Measurements from ENCODE around the gene DNAJC4. TPM values are rescaled to one million over a fixed set of nuclear protein-coding genes. Genes with fewer than 3 reads are reported as not detected.

The DNAJC4 gene
- polyA plus RNA-seq, 1 donor (not counting 4 experiments of a cell fraction or from before 2014, with no cell fraction given), result 12.2 TPM

DNA sequence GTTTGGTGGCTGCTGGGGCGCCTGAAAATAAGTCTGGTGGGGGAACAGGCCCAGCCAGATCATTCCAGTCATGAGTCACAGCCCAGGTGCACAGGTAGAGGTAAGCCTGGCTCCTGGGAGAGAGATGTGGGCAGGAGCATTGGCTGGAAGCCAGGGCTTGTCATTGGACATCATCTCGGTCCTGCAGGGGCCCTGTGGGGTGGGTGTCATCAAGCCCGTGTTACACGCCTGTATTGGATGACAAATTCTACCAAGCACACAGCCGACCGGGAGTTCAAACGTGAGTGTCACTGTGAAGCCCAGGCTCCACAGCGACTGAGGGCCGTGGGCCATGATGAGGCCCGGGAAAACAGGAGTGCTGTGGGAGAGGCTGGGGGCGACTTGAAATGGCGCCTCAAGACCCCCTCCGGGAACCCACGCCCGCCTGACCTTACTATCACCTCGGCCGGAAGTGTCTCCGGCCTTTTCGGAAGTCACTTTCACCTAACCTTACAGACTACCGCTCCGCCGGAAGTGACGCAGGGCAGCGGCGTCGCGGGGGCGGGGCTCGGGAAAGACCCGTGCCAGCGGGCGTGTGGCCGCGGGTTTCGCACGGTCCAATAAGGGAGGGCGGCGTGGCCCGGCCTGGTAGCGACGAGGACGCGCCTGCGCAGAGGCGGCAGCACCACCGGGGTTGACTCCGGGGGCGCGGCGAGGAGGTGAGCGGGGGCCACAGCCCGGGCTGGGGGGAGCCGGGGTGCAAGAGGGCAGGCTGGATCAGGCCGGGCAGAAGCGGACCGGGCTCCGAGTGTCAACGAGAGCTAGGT lies 10.3 kb downstream of the DNAJC4 start, which contains the start of gene FKBP2:
TSS of gene FKBP2 (plus strand) at position 661 of the 806 bp plus-strand sequence. CDS start 1,293 bp downstream, outside the sequence.
- Histone ChIP-seq H3K9me3 (ENCODE audit: control insufficient read depth, low read depth, low read length) (no peaks in the 10 kb centered on the region), H2AFZ (ENCODE audit: control insufficient read depth, low read length) (peak within 1 kb of the TSS; percentile 65), H3K9ac (ENCODE audit: control insufficient read depth, extremely low read depth, insufficient read depth, low read length) (peak within 1 kb of the TSS; percentile 89), H3K27ac (ENCODE audit: control insufficient read depth, insufficient read depth, low read length) (peak within 1 kb of the TSS; percentile 98), H3K4me3 (ENCODE audit: control insufficient read depth in 2 of 3, extremely low read depth in 1 of 3, insufficient read depth in 2 of 3, low read depth in 1 of 3, low read length in 3 of 3) (peak within 1 kb of the TSS; percentile 74 to 87 (median 82)), H4K20me1 (ENCODE audit: control insufficient read depth, extremely low read depth, insufficient read depth, low read length) (no peaks in the 10 kb centered on the region), H3K4me2 (ENCODE audit: control insufficient read depth, extremely low read depth, insufficient read depth, low read depth, low read length) (peak within 1 kb of the TSS; percentile 76), H3K36me3 (ENCODE audit: control insufficient read depth in 2 of 2, extremely low read depth in 1 of 2, insufficient read depth in 2 of 2, low read length in 2 of 2) (peaks cover 14 to 32% of the 10 kb centered on the region in 2 experiments), H3K9me1 (ENCODE audit: control insufficient read depth, extremely low read depth, insufficient read depth, low read length) (no peaks in the 10 kb centered on the region), H3K4me1 (ENCODE audit: control insufficient read depth, extremely low read depth, insufficient read depth, low read length) (peaks cover 49% of the 10 kb centered on the region), H3K27me3 (ENCODE audit: control insufficient read depth, extremely low read depth, insufficient read depth, low read length) (no peaks in the 10 kb centered on the region), H3K79me2 (ENCODE audit: control insufficient read depth, insufficient read depth, low read length) (peaks cover 20% of the 10 kb centered on the region)
- peak; percentile 86 for FAIRE-seq
- DNase-seq (ENCODE audit: low read depth, low spot score), result peak; percentile 99
- dilution Hi-C loops (cut with MboI; ENCODE audit: extremely low pct_ligation_motif_present, low sequenced_read_pairs), result no loop called here
- TF ChIP-seq EZH2 (IDR thresholded peaks at IDR 0.05; ENCODE audit: low read length) (no peak), CTCF (optimal IDR thresholded peaks at IDR 0.05 in 1 of 3, IDR thresholded peaks at IDR 0.05 in 1 of 3, conservative IDR thresholded peaks at IDR 0.05 in 1 of 3; ENCODE audit: extremely low read depth in 1 of 3, insufficient read depth in 2 of 3, low read length in 3 of 3) (no peak)

DNA sequence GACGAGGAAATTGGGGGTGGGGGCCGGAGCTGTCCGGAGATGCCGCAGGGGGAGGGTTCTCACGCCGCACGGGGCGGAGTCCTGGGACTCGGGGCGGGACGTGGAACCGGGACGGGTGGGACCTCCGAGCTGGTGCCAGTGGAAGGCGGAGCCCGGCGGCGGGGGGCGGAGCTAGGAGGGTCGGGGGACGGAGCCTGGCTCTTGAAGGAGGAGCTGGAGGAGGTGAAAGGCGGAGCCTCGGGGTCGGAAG lies 10.8 kb downstream of the DNAJC4 start:
- no peak for FAIRE-seq

More for the DNA sequence above, 10.8 kb downstream of the DNAJC4 start:
- H3K36me3 ChIP-seq (ENCODE audit: control insufficient read depth in 2 of 2, extremely low read depth in 1 of 2, insufficient read depth in 2 of 2, low read length in 2 of 2), result peaks cover 14 to 30% of the 10 kb centered on the region in 2 experiments
- H3K9me1 ChIP-seq (ENCODE audit: control insufficient read depth, extremely low read depth, insufficient read depth, low read length), result no peaks in the 10 kb centered on the region
- DNase-seq (ENCODE audit: low read depth, low spot score), result peak; percentile 96
- H3K4me2 ChIP-seq (ENCODE audit: control insufficient read depth, extremely low read depth, insufficient read depth, low read depth, low read length), result peak overlapping the region; percentile 76
- peak overlapping the region; percentile 74 to 87 (median 79) for H3K4me3 ChIP-seq (ENCODE audit: control insufficient read depth in 2 of 3, extremely low read depth in 1 of 3, insufficient read depth in 2 of 3, low read depth in 1 of 3, low read length in 3 of 3)
- H3K79me2 ChIP-seq (ENCODE audit: control insufficient read depth, insufficient read depth, low read length), result peaks cover 25% of the 10 kb centered on the region
- dilution Hi-C loops (cut with MboI; ENCODE audit: extremely low pct_ligation_motif_present, low sequenced_read_pairs), result no loop called here
- peaks cover 44% of the 10 kb centered on the region for H3K4me1 ChIP-seq (ENCODE audit: control insufficient read depth, extremely low read depth, insufficient read depth, low read length)
- H3K27ac ChIP-seq (ENCODE audit: control insufficient read depth, insufficient read depth, low read length), result peak overlapping the region; percentile 98
- peak overlapping the region; percentile 65 for H2AFZ ChIP-seq (ENCODE audit: control insufficient read depth, low read length)
- H3K9ac ChIP-seq (ENCODE audit: control insufficient read depth, extremely low read depth, insufficient read depth, low read length), result peak overlapping the region; percentile 89
- H3K9me3 ChIP-seq (ENCODE audit: control insufficient read depth, low read depth, low read length), result no peaks in the 10 kb centered on the region
- no peaks in the 10 kb centered on the region for H3K27me3 ChIP-seq (ENCODE audit: control insufficient read depth, extremely low read depth, insufficient read depth, low read length)
- no peaks in the 10 kb centered on the region for H4K20me1 ChIP-seq (ENCODE audit: control insufficient read depth, extremely low read depth, insufficient read depth, low read length)
- TF ChIP-seq CTCF (optimal IDR thresholded peaks at IDR 0.05 in 1 of 3, IDR thresholded peaks at IDR 0.05 in 1 of 3, conservative IDR thresholded peaks at IDR 0.05 in 1 of 3; ENCODE audit: extremely low read depth in 1 of 3, insufficient read depth in 2 of 3, low read length in 3 of 3) (no peak), EZH2 (IDR thresholded peaks at IDR 0.05; ENCODE audit: low read length) (no peak)
